GM23338 (cell line): ENCODE results near the gene SUOX. TPM values are rescaled to one million over a fixed set of nuclear protein-coding genes. Genes with fewer than 3 reads are reported as not detected.
A peak's percentile ranks its signal among the peaks of the same experiment; 100 is the strongest.

ENCODE experiments used
- ATAC-seq: fragments of 200-7000 bp; cut with Tn5 transposase; 3 replicates; pipeline ENCODE4 v1.9.1; 2020
- DNase-seq: peaks from one replicate; pipeline ENCODE4 v3.0.0-alpha.2; 2015; ENCODE audit warnings: low spot score
- H2AFZ ChIP-seq: fragments of 200-600 bp; sonication (generic); 2 replicates; pipeline ENCODE4 v1.8.0; 2016; ENCODE audit warnings: antibody characterized with exemption, mild to moderate bottlenecking, moderate library complexity
- H3F3A ChIP-seq: fragments of 200-600 bp; sonication (generic); replicated peaks from 2 replicates; pipeline ENCODE4 v1.8.0; 2017; ENCODE audit warnings: antibody characterized with exemption, mixed run types, low read depth
- H3K27ac ChIP-seq: fragments of 200-600 bp; sonication (generic); 2 replicates; pipeline ENCODE4 v1.6.1; 2016; ENCODE audit warnings: low read depth
- H3K27me3 ChIP-seq: fragments of 200-600 bp; sonication (generic); 2 replicates; pipeline ENCODE4 v1.8.0; 2016; ENCODE audit warnings: mild to moderate bottlenecking, mixed run types, moderate library complexity; ENCODE audit not compliant: insufficient read depth
- H3K36me3 ChIP-seq: fragments of 200-600 bp; sonication (generic); 2 replicates; pipeline ENCODE4 v1.8.0; 2016; ENCODE audit warnings: mild to moderate bottlenecking; ENCODE audit not compliant: insufficient read depth
- H3K4me1 ChIP-seq: fragments of 200-600 bp; sonication (generic); 2 replicates; pipeline ENCODE4 v1.8.0; 2016; ENCODE audit warnings: mild to moderate bottlenecking, moderate library complexity; ENCODE audit not compliant: insufficient read depth
- H3K4me2 ChIP-seq: fragments of 200-600 bp; sonication (generic); 2 replicates; pipeline ENCODE4 v1.7.1; 2017; ENCODE audit warnings: mixed run types
- H3K4me3 ChIP-seq: fragments of 200-600 bp; sonication (generic); 2 replicates; pipeline ENCODE4 v1.6.1; 2016; ENCODE audit warnings: mixed run types
- H3K79me2 ChIP-seq: fragments of 200-600 bp; sonication (generic); replicated peaks from 2 replicates; pipeline ENCODE4 v1.8.0; 2017; ENCODE audit warnings: mild to moderate bottlenecking; ENCODE audit not compliant: insufficient read depth
- H3K9me2 ChIP-seq: fragments of 200-600 bp; sonication (generic); 2 replicates; pipeline ENCODE4 v1.8.0; 2017; ENCODE audit not compliant: insufficient read depth
- H4K20me1 ChIP-seq: fragments of 200-600 bp; sonication (generic); replicated peaks from 2 replicates; pipeline ENCODE4 v1.8.0; 2017; ENCODE audit warnings: mild to moderate bottlenecking; ENCODE audit not compliant: insufficient read depth
- H3K27ac Mint-ChIP-seq: 2 replicates; pipeline ENCODE4 v1.8.0; 2020; ENCODE audit warnings: inconsistent platforms, mild to moderate bottlenecking, moderate library complexity, mixed read lengths
- H3K27me3 Mint-ChIP-seq: 3 replicates; pipeline ENCODE4 v1.8.0; 2022; ENCODE audit warnings: low read depth, mild to moderate bottlenecking, moderate library complexity, mixed read lengths, inconsistent platforms; ENCODE audit not compliant: insufficient read depth, poor library complexity
- H3K36me3 Mint-ChIP-seq: 3 replicates; pipeline ENCODE4 v1.8.0; 2021; ENCODE audit warnings: low read depth, mild to moderate bottlenecking, inconsistent platforms, moderate library complexity, mixed read lengths
- H3K4me1 Mint-ChIP-seq: 3 replicates; pipeline ENCODE4 v1.8.0; 2020; ENCODE audit warnings: mild to moderate bottlenecking, inconsistent platforms, mixed read lengths
- H3K4me3 Mint-ChIP-seq: 3 replicates; pipeline ENCODE4 v1.8.0; 2021; ENCODE audit warnings: moderate library complexity, mild to moderate bottlenecking, inconsistent platforms, mixed read lengths
- H3K9me3 Mint-ChIP-seq: 3 replicates; pipeline ENCODE4 v1.8.0; 2020; ENCODE audit warnings: moderate library complexity, mild to moderate bottlenecking, inconsistent platforms, mixed read lengths
- CTCF ChIP-seq, 2 experiments: fragments of 200-600 bp in 1 of 2; sonication (generic) in 1 of 2; conservative IDR thresholded peaks; 2 replicates each; pipeline versions ENCODE4 v1.5.1 to v1.6.1; 2016 to 2017; ENCODE audit warnings: antibody characterized with exemption in 2 of 2, low read depth in 2 of 2, mild to moderate bottlenecking in 2 of 2, moderate library complexity in 1 of 2
- ETS1 ChIP-seq: IDR thresholded peaks from 2 replicates; pipeline ENCODE4 v1.6.1; 2016; ENCODE audit warnings: antibody characterized with exemption
- EZH2phosphoT487 ChIP-seq: fragments of 200-600 bp; sonication (generic); IDR thresholded peaks from one replicate; pipeline ENCODE4 v1.8.1; 2018; ENCODE audit warnings: antibody characterized with exemption; ENCODE audit not compliant: unreplicated experiment
- ZNF114 ChIP-seq: fragments of 250-450 bp; sonication (Bioruptor Pico); IDR thresholded peaks from 2 replicates; pipeline ENCODE4 v1.5.0; 2020; ENCODE audit warnings: mild to moderate bottlenecking, moderate library complexity
- ZNF331 ChIP-seq: fragments of 250-450 bp; sonication (Bioruptor Pico); IDR thresholded peaks from 2 replicates; pipeline ENCODE4 v1.5.0; 2020; ENCODE audit warnings: low read depth, mild to moderate bottlenecking, moderate library complexity
- ZNF462 ChIP-seq: fragments of 250-450 bp; sonication (Bioruptor Pico); IDR thresholded peaks from 2 replicates; pipeline ENCODE4 v1.5.0; 2020; ENCODE audit warnings: mild to moderate bottlenecking, moderate library complexity
- polyA plus RNA-seq: library from polyadenylated mRNA; unstranded; fragments of >200 nt; fragmentation: Nextera tagmentation; extraction: Ambion mirVana; gene quantifications from 2 replicates; pipeline ENCODE4 v1.2.1, GENCODE V29; 2016
- total RNA-seq: library from RNA; depleted of rRNA; stranded (reverse); fragments of >200 nt; shearing (Covaris generic); gene quantifications from 2 replicates; pipeline ENCODE4 v1.2.3, GENCODE V29; 2014

Gene SUOX
- total and polyA plus RNA-seq, 2 experiments from 2014 or later: 14.0 to 27.5 TPM

- H3K4me1 Mint-ChIP-seq: no peaks in the 10 kb centered on the region; the same call in 2 of the 3 replicates
- H3K27ac ChIP-seq: no peak overlapping the region
- peak; percentile 12 for ATAC-seq
Measured at GRCh38 chr12:55996201-55996714, 818 bp upstream of the SUOX start.

GRCh38 chr12:55997535-55997859, 421 bp downstream of the SUOX start:
- ATAC-seq: peak; percentile 50
- no peaks in the 10 kb centered on the region; the same call in 2 of the 3 replicates for H3K4me1 Mint-ChIP-seq
- H3K27ac ChIP-seq: no peak overlapping the region
- TF ChIP-seq ZNF462 (no peak), ETS1 (no peak)

More at GRCh38 chr12:55996201-55996714, 818 bp upstream of the SUOX start:
- peak overlapping the region; percentile 70; the same call in 1 of the 2 replicates for H3K4me2 ChIP-seq
- H3K36me3 ChIP-seq: peaks cover 19% of the 10 kb centered on the region
- Mint-ChIP-seq H3K27ac (no peak overlapping the region; the same call in 1 of the 2 replicates), H3K27me3 (peaks cover 8% of the 10 kb centered on the region), H3K9me3 (no peaks in the 10 kb centered on the region), H3K4me3 (peak overlapping the region; percentile 98), H3K36me3 (peaks cover 42% of the 10 kb centered on the region)
- H4K20me1 ChIP-seq: no peaks in the 10 kb centered on the region
- H2AFZ ChIP-seq: no peak overlapping the region
- H3F3A ChIP-seq: peaks cover 7% of the 10 kb centered on the region; the same call in 1 of the 2 replicates
- DNase-seq: peak; percentile 77
- no peaks in the 10 kb centered on the region for H3K27me3 ChIP-seq
- TF ChIP-seq CTCF (conservative IDR thresholded peaks at IDR 0.05; ENCODE audit: low read depth in 2 of 2): peak; percentile 80 to 100
- no peak for TF ChIP-seq ZNF331 (CRISPR knock-in tag)
- TF ChIP-seq EZH2phosphoT487: no peak
- no peak for TF ChIP-seq ZNF114 (CRISPR knock-in tag)
- H3K4me1 ChIP-seq: 0 out of 2 replicates have a peak, but pooled peaks cover 4% of the 10 kb centered on the region
- peak overlapping the region; percentile 72 for H3K4me3 ChIP-seq
- peaks cover 8% of the 10 kb centered on the region; the same call in 1 of the 2 replicates for H3K79me2 ChIP-seq
- H3K9me2 ChIP-seq: no peaks in the 10 kb centered on the region

More at GRCh38 chr12:55997535-55997859, 421 bp downstream of the SUOX start:
- Histone ChIP-seq H3F3A (peaks cover 7% of the 10 kb centered on the region; the same call in 1 of the 2 replicates), H3K36me3 (peaks cover 8% of the 10 kb centered on the region; the same call in 1 of the 2 replicates), H4K20me1 (no peaks in the 10 kb centered on the region), H3K4me3 (peak overlapping the region; percentile 72), H2AFZ (peak overlapping the region; percentile 64), H3K79me2 (peaks cover 8% of the 10 kb centered on the region; the same call in 1 of the 2 replicates), H3K27me3 (no peaks in the 10 kb centered on the region), H3K9me2 (no peaks in the 10 kb centered on the region), H3K4me2 (peak overlapping the region; percentile 81), H3K4me1 (0 out of 2 replicates have a peak, but pooled peaks cover 4% of the 10 kb centered on the region)
- Mint-ChIP-seq H3K36me3 (peaks cover 41% of the 10 kb centered on the region), H3K27me3 (peaks cover 8% of the 10 kb centered on the region), H3K27ac (peak overlapping the region; percentile 93), H3K9me3 (no peaks in the 10 kb centered on the region), H3K4me3 (peak overlapping the region; percentile 98)
- DNase-seq: no peak
